OCI-LY7 (cell line): ENCODE results near the gene CORO2B. TPM values are rescaled to one million over a fixed set of nuclear protein-coding genes. Genes with fewer than 3 reads are reported as not detected.

ENCODE experiments used
- BruUV-seq: library from RNA; stranded (reverse); fragments of 400-500 nt; replicated peaks from 2 replicates; lab custom pipeline; 2021; lab: Mats Ljungman, UMichigan
- CTCF ChIA-PET: fragments of 300-600 bp; sonication (Branson Sonifier 250); formaldehyde crosslinking; loops from one replicate; lab custom pipeline; 2022; ENCODE audit warnings: antibody characterized with exemption; ENCODE audit not compliant: unreplicated experiment; lab: Charles Lee
- POLR2A ChIA-PET: fragments of 300-600 bp; sonication (Branson Sonifier 250); formaldehyde crosslinking; loops from one replicate; lab custom pipeline; 2022; ENCODE audit warnings: antibody characterized with exemption; lab: Charles Lee
- DNase-seq: peaks from one replicate; pipeline ENCODE4 v3.0.0-alpha.2; 2015; ENCODE audit warnings: low spot score
- H2AFZ ChIP-seq: fragments of 200-600 bp; sonication (generic), shearing (Covaris generic); 2 replicates; pipeline ENCODE4 v1.6.1; 2014; ENCODE audit warnings: mild to moderate bottlenecking, antibody characterized with exemption, low read length, moderate library complexity
- H3K27ac ChIP-seq: fragments of 200-600 bp; sonication (generic); 2 replicates; pipeline ENCODE4 v1.5.1; 2014; ENCODE audit warnings: mixed run types, low read depth, mild to moderate bottlenecking, moderate library complexity, low read length, inconsistent platforms; ENCODE audit not compliant: poor library complexity, severe bottlenecking
- H3K36me3 ChIP-seq: fragments of 200-600 bp; sonication (generic); 2 replicates; pipeline ENCODE4 v1.6.1; 2014; ENCODE audit warnings: mild to moderate bottlenecking, antibody characterized with exemption, low read length, moderate library complexity, mixed read lengths; ENCODE audit not compliant: insufficient read depth
- H3K4me1 ChIP-seq: fragments of 200-600 bp; sonication (generic); 2 replicates; pipeline ENCODE4 v1.5.1; 2014; ENCODE audit warnings: mild to moderate bottlenecking, low read length; ENCODE audit not compliant: insufficient read depth, poor library complexity, severe bottlenecking
- H3K4me2 ChIP-seq: fragments of 200-600 bp; sonication (generic); 2 replicates; pipeline ENCODE4 v1.6.1; 2014; ENCODE audit warnings: mild to moderate bottlenecking, low read length
- H3K4me3 ChIP-seq: fragments of 200-600 bp; sonication (generic); 2 replicates; pipeline ENCODE4 v1.5.1; 2014; ENCODE audit warnings: mild to moderate bottlenecking, low read depth, low read length; ENCODE audit not compliant: poor library complexity, severe bottlenecking
- H3K79me2 ChIP-seq: fragments of 200-600 bp; sonication (generic); 2 replicates; pipeline ENCODE4 v1.6.1; 2016; ENCODE audit warnings: low read depth, mild to moderate bottlenecking, low read length, moderate library complexity, mixed read lengths; ENCODE audit not compliant: insufficient read depth
- H3K9me2 ChIP-seq: fragments of 200-600 bp; sonication (generic); 2 replicates; pipeline ENCODE4 v1.6.1; 2016; ENCODE audit warnings: mild to moderate bottlenecking, low read length, mixed read lengths; ENCODE audit not compliant: insufficient read depth
- H3K9me3 ChIP-seq: fragments of 200-600 bp; sonication (generic); 2 replicates; pipeline ENCODE4 v1.6.1; 2014; ENCODE audit warnings: mild to moderate bottlenecking, mixed run types, low read length, mixed read lengths
- H4K20me1 ChIP-seq: fragments of 200-600 bp; sonication (generic); 2 replicates; pipeline ENCODE4 v1.6.1; 2014; ENCODE audit warnings: mild to moderate bottlenecking, antibody characterized with exemption, low read length, moderate library complexity, mixed read lengths; ENCODE audit not compliant: insufficient read depth
- CTCF ChIP-seq: fragments of 200-600 bp; sonication (generic); conservative IDR thresholded peaks from 2 replicates; pipeline ENCODE4 v1.5.1; 2014; ENCODE audit warnings: mild to moderate bottlenecking, antibody characterized with exemption, low read length, moderate library complexity, mixed read lengths
- EZH2phosphoT487 ChIP-seq: fragments of 200-600 bp; sonication (generic); IDR thresholded peaks from 2 replicates; pipeline ENCODE4 v1.6.1; 2018; ENCODE audit warnings: low read depth, borderline replicate concordance, mild to moderate bottlenecking, mixed run types, antibody characterized with exemption, low read length, moderate library complexity, mixed read lengths
- intact Hi-C: fragments of 100-400 bp; cut with micrococcal nuclease; formaldehyde crosslinking; loops from one replicate; pipeline ENCODE4 v1.10.0; 2022; ENCODE audit not compliant: unreplicated experiment
- total RNA-seq, 2 experiments: library from RNA; depleted of rRNA in 1 of 2; stranded (reverse); fragments of >200 nt in 1 of 2; shearing (Covaris generic) in 1 of 2; gene quantifications; 2 replicates each; pipeline ENCODE4 v1.2.3, GENCODE V29; 2014 to 2022

Gene CORO2B
- total RNA-seq, 2 experiments from 2014 or later: 7.4 to 12.5 TPM

DNA sequence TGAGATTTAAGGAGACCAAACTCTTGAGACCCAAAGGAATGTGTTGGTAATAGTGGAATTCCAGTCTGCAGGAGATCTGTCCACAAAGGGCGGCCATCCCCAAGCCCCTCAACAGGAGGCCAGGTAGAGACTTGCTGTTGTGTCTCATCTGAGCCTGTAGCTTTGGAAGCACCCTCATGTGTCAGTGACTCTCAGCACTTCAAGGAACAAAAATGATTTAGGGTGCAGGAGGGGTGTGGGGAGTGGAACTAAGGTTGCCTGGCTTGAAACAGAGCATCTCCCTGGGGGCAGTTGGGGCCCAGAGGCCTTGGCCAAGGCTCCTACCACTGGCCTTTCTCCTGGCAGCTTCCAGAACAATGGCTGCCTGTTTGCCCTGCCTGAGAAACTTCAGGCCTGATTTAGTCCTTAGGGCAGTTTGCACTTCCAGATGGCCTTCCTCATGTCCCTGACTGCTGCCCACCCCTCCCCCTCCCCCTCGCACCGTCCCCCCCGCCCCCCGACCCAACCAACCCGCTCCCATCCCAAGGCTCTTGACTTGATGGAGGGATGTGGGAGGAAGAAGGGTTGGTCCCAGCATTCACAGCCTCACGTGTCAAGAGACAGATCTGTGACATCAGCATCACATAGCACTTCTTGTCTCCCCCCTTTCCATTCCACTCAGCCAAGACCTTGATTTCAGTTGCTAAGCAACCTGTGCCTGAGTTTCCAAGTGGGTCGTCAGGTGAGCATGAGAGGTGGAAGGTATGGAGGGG lies 77.1 kb downstream of the CORO2B start:
- H3K79me2 ChIP-seq: no peaks in the 10 kb centered on the region

DNA sequence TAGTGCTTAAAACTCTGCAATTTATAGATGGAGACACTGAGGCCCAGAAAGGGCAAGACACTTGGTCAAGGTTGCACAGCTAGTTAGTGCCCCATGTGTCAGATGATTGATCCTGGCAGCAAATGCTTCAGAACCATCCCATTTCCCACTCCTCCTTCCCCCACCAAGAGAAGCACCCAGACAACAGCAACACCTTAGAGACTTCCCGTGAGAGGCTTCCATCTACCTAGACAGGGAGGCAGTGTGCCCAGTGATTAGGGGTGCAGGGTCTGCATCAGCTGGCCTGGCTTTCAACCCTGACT lies 77.6 kb downstream of the CORO2B start:
- no peak overlapping the region for H3K27ac ChIP-seq
- peaks cover 20% of the 10 kb centered on the region for H3K4me1 ChIP-seq
- no peak overlapping the region for H3K4me2 ChIP-seq
- CTCF ChIA-PET: no interaction called here
- no TSS peak for BruUV-seq
- no peak for TF ChIP-seq EZH2phosphoT487
- TF ChIP-seq CTCF: no peak
- H3K36me3 ChIP-seq: peaks cover 24% of the 10 kb centered on the region
- H3K4me3 ChIP-seq: no peak overlapping the region
- no peaks in the 10 kb centered on the region for H3K79me2 ChIP-seq
- POLR2A ChIA-PET: no interaction called here
- DNase-seq: no peak
- no peaks in the 10 kb centered on the region for H3K9me3 ChIP-seq
- intact Hi-C loops: no loop called here
- no peaks in the 10 kb centered on the region for H4K20me1 ChIP-seq
- no peak overlapping the region for H2AFZ ChIP-seq
- H3K9me2 ChIP-seq: no peaks in the 10 kb centered on the region

More for the DNA sequence above, 77.1 kb downstream of the CORO2B start:
- H3K36me3 ChIP-seq: peaks cover 24% of the 10 kb centered on the region
- H3K4me1 ChIP-seq: peaks cover 26% of the 10 kb centered on the region
- no peaks in the 10 kb centered on the region for H3K9me3 ChIP-seq
- no peak for DNase-seq
- H4K20me1 ChIP-seq: no peaks in the 10 kb centered on the region
- POLR2A ChIA-PET: no interaction called here
- intact Hi-C loops: no loop called here
- no peak overlapping the region for H3K27ac ChIP-seq
- H3K4me3 ChIP-seq: no peak overlapping the region
- H2AFZ ChIP-seq: no peak overlapping the region
- H3K4me2 ChIP-seq: no peak overlapping the region
- CTCF ChIA-PET: interaction anchor here (1.0 kb wide), 1 partner anchor 22 kb away, joined by 3 read pairs; no protein-coding TSS in a partner anchor
- no peaks in the 10 kb centered on the region for H3K9me2 ChIP-seq
- no TSS peak for BruUV-seq
- TF ChIP-seq EZH2phosphoT487 (no peak), CTCF (no peak)

DNA sequence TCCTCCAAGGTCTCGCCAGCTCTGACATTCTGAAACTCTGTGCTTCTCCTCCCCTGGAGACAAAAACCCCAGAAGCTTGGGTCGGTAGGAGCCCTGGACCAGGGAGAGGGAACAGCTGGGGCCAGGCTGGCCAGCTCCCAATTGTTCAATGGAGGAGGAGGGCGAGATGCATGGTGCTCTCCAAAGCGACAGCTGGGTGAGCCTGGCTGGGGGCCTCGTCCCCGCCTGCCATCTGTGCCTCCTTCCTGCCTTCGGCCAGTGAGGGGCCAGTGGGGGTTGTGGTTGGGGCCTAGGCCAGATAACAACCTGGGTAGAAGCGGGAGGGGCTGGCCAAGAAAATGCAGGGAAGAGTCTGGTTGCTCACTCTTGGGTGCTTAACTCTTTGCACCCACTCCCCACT lies 79.4 kb downstream of the CORO2B start:
- no peak overlapping the region for H3K4me2 ChIP-seq
- H2AFZ ChIP-seq: no peak overlapping the region
- no peak for DNase-seq
- POLR2A ChIA-PET: interaction anchor here (0.5 kb wide), 1 partner anchor 162 kb away, joined by 4 read pairs; the partner anchor contains the start of gene ANP32A
- CTCF ChIA-PET: interaction anchor here (0.9 kb wide), 1 partner anchor 16 kb away, joined by 3 read pairs; no protein-coding TSS in a partner anchor
- no peaks in the 10 kb centered on the region for H3K79me2 ChIP-seq
- no peaks in the 10 kb centered on the region for H4K20me1 ChIP-seq
- intact Hi-C loops: no loop called here
- no TSS peak for BruUV-seq
- no peak overlapping the region for H3K27ac ChIP-seq
- H3K4me3 ChIP-seq: no peak overlapping the region
- no peaks in the 10 kb centered on the region for H3K9me3 ChIP-seq
- peaks cover 9% of the 10 kb centered on the region for H3K4me1 ChIP-seq
- H3K36me3 ChIP-seq: peaks cover 16% of the 10 kb centered on the region
- TF ChIP-seq CTCF (no peak), EZH2phosphoT487 (no peak)
- no peaks in the 10 kb centered on the region for H3K9me2 ChIP-seq
